HUES6 (cell line): Measurements from ENCODE around the gene E4F1.
A peak's percentile ranks its signal among the peaks of the same experiment; 100 is the strongest.

Experiments
- H3K27ac ChIP-seq: 2 replicates; pipeline ENCODE4 v1.7.0; 2013; ENCODE audit warnings: low read depth, mild to moderate bottlenecking, low read length, inconsistent platforms
- H3K27me3 ChIP-seq: 2 replicates; pipeline ENCODE4 v1.6.1; 2013; ENCODE audit warnings: low read length; ENCODE audit not compliant: control insufficient read depth, insufficient read depth
- H3K36me3 ChIP-seq: 2 replicates; pipeline ENCODE4 v1.6.1; 2013; ENCODE audit warnings: low read length; ENCODE audit not compliant: control insufficient read depth, insufficient read depth
- H3K4me1 ChIP-seq: 2 replicates; pipeline ENCODE4 v1.6.1; 2013; ENCODE audit warnings: low read length; ENCODE audit not compliant: control insufficient read depth, insufficient read depth
- H3K4me3 ChIP-seq: 2 replicates; pipeline ENCODE4 v1.5.1; 2013; ENCODE audit warnings: low read depth, low read length
- H3K9ac ChIP-seq: one replicate; pipeline ENCODE4 v1.6.1; 2013; ENCODE audit warnings: mild to moderate bottlenecking, low read length
- H3K9me3 ChIP-seq: 2 replicates; pipeline ENCODE4 v1.6.1; 2013; ENCODE audit warnings: low read depth, low read length; ENCODE audit not compliant: control insufficient read depth, insufficient read depth

The E4F1 gene

GRCh38 chr16:2223221-2223941 lies at the start of gene E4F1:
TSS of gene E4F1 (plus strand) at chr16:2223591. CDS start at chr16:2223614, 23 bp downstream.
- H3K9ac ChIP-seq, result peak within 1 kb of the TSS; percentile 93
- H3K27me3 ChIP-seq, result no peaks in the 10 kb centered on the region
- no peaks in the 10 kb centered on the region for H3K9me3 ChIP-seq
- H3K27ac ChIP-seq, result peak within 1 kb of the TSS; percentile 80
- peak within 1 kb of the TSS; percentile 93 for H3K4me3 ChIP-seq
- no peaks in the 10 kb centered on the region for H3K4me1 ChIP-seq
- H3K36me3 ChIP-seq, result peaks cover 7% of the 10 kb centered on the region; the same call in 1 of the 2 replicates

DNA sequence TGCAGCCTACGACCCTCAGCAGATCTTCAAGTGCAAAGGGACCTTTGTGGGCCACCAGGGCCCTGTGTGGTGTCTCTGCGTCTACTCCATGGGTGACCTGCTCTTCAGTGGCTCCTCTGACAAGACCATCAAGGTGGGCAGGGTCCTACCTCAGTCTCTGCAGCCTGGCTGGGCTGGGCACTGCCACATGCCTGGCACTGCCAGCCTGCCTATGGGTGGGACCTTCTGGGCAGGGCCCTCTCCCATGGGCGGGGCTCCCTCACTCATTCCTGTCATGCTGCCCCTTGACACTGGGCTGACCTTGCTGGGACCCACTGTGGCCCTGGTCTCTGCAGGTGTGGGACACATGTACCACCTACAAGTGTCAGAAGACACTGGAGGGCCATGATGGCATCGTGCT lies 49.5 kb upstream of the E4F1 start:
- Histone ChIP-seq H3K4me1 (no peaks in the 10 kb centered on the region), H3K27me3 (no peaks in the 10 kb centered on the region), H3K9me3 (no peaks in the 10 kb centered on the region), H3K36me3 (peaks cover 72% of the 10 kb centered on the region), H3K4me3 (no peak overlapping the region), H3K9ac (no peak overlapping the region), H3K27ac (no peak overlapping the region)

- H3K27ac ChIP-seq, result no peak overlapping the region
- no peaks in the 10 kb centered on the region for H3K4me1 ChIP-seq
- no peak overlapping the region for H3K9ac ChIP-seq
- no peak overlapping the region for H3K4me3 ChIP-seq
- H3K27me3 ChIP-seq, result peaks cover 3% of the 10 kb centered on the region; the same call in 1 of the 2 replicates
- H3K9me3 ChIP-seq, result no peaks in the 10 kb centered on the region
- peaks cover 65% of the 10 kb centered on the region for H3K36me3 ChIP-seq
Measured at GRCh38 chr16:2174396-2175131, 48.8 kb upstream of the E4F1 start.

DNA sequence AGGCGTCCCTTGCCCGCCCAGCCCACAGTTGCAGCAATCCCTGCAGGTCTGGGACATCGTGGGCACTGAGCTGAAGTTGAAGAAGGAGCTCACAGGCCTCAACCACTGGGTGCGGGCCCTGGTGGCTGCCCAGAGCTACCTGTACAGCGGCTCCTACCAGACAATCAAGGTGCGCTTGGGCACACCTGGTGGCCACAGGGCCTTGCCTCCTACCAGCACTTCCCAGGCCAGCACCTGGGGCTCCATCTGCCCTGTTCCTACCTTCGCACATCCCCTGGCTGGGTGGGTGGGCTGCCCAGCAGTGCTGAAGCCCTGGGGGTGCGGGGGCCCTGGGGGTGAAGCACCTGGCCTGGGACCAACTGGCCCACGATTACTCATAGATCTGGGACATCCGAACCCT lies 47.9 kb upstream of the E4F1 start:
- Histone ChIP-seq H3K36me3 (peaks cover 61% of the 10 kb centered on the region), H3K4me3 (no peak overlapping the region), H3K27me3 (peaks cover 3% of the 10 kb centered on the region; the same call in 1 of the 2 replicates), H3K9me3 (no peaks in the 10 kb centered on the region), H3K9ac (no peak overlapping the region), H3K4me1 (no peaks in the 10 kb centered on the region), H3K27ac (no peak overlapping the region)

DNA sequence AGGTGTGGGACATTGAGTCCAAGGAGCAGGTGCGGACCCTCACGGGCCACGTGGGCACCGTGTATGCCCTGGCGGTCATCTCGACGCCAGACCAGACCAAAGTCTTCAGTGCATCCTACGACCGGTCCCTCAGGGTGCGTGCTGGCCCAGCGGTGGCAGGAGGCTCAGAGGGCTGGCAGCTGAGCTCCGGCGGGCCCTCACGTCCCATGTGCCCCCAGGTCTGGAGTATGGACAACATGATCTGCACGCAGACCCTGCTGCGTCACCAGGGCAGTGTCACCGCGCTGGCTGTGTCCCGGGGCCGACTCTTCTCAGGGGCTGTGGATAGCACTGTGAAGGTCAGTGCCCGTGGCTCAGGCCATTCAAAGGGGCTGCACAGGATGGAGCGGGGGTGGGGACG lies 47.3 kb upstream of the E4F1 start:
- H3K36me3 ChIP-seq, result peaks cover 58% of the 10 kb centered on the region
- no peak overlapping the region for H3K4me3 ChIP-seq
- peaks cover 3% of the 10 kb centered on the region; the same call in 1 of the 2 replicates for H3K27me3 ChIP-seq
- H3K4me1 ChIP-seq, result no peaks in the 10 kb centered on the region
- no peaks in the 10 kb centered on the region for H3K9me3 ChIP-seq
- no peak overlapping the region for H3K27ac ChIP-seq
- H3K9ac ChIP-seq, result no peak overlapping the region

DNA sequence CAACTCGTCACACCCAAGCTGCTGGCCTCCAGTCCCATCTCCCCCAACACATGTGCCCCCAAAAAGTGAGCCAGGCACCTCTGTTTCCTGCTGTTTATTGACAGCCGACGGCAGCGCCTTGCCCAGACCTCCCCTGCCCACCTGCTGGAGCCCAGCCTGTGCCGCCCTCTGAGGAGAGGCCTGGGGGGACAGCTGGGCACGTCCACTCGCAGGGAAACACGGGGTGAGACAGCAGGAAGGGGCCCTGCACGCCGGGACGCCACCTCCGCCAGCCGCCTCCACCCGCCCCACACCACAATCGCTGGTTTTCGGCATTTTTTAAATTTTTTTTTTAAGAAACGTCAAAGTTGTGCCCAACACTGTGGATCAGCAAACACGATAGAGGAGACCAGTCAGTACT lies 46.3 kb upstream of the E4F1 start:
- Histone ChIP-seq H3K36me3 (peaks cover 48% of the 10 kb centered on the region), H3K9ac (no peak overlapping the region), H3K27ac (no peak overlapping the region), H3K9me3 (no peaks in the 10 kb centered on the region), H3K27me3 (peaks cover 3% of the 10 kb centered on the region; the same call in 1 of the 2 replicates), H3K4me1 (peaks cover 4% of the 10 kb centered on the region; the same call in 1 of the 2 replicates), H3K4me3 (no peak overlapping the region)

DNA sequence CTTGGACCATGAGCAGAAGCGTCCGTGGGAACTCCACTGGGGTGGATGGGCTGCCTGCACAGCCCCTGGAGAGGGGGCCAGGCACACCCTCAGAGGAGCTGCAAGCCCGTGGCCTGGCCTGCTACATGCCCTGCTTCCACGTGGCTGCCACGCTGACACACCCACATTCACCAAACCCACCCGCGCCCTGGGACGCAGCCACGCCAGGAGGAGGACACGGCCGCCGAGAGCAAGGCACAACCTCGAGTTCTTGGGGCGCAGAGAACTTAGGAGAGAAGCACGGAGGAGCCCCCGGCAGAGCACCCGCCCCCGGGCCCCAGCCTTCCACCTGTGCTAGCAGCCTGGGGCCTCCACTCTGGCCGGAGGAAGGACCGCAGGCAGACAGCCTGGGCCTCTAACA lies 45.8 kb upstream of the E4F1 start:
- H3K9me3 ChIP-seq, result no peaks in the 10 kb centered on the region
- H3K9ac ChIP-seq, result no peak overlapping the region
- H3K4me1 ChIP-seq, result peaks cover 4% of the 10 kb centered on the region; the same call in 1 of the 2 replicates
- no peak overlapping the region for H3K27ac ChIP-seq
- H3K27me3 ChIP-seq, result peaks cover 3% of the 10 kb centered on the region; the same call in 1 of the 2 replicates
- no peak overlapping the region for H3K4me3 ChIP-seq
- peaks cover 46% of the 10 kb centered on the region for H3K36me3 ChIP-seq

DNA sequence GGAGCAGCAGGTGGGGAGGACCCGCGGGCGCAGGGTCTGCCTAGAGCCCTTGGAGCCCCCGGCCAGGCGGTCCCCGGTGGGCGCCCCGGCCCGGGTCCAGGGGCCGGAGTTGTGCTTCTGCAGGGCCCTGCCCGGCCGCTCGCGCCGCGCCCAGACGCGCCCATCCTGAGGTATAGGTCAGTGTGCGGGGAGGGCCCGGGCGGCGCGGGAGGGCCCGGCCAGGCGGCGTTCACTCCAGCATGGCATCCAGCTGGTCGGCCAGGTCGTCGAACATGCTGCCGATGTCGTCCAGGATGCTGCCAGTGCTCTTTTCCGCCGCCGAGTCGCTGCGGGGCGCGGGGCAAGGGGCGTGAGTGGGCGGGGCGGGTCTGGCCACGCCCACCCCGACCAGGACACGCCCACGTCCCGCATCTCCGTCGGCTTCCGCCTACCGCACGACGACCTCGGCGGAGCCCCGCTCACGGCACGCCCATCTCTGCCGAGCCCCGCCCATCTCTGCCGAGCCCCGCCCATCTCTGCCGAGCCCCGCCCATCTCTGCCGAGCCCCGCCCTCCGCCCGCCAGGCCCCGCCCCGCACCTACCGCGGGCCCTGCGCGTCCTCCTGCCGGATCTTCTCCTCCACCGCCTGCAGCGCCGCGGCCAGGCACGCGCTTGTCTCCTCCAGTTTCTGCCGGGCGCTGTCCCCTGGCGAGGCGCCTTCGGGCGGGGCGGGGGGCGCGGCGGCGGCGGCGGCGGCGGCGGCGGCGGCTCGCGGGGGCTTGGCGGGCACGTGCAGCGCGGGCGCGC lies 44.9 kb upstream of the E4F1 start:
- Histone ChIP-seq H3K27me3 (peaks cover 3% of the 10 kb centered on the region; the same call in 1 of the 2 replicates), H3K27ac (no peak overlapping the region), H3K9ac (no peak overlapping the region), H3K4me3 (peak overlapping the region; percentile 32; the same call in 1 of the 2 replicates), H3K36me3 (peaks cover 39% of the 10 kb centered on the region), H3K9me3 (no peaks in the 10 kb centered on the region), H3K4me1 (peaks cover 4% of the 10 kb centered on the region; the same call in 1 of the 2 replicates)

DNA sequence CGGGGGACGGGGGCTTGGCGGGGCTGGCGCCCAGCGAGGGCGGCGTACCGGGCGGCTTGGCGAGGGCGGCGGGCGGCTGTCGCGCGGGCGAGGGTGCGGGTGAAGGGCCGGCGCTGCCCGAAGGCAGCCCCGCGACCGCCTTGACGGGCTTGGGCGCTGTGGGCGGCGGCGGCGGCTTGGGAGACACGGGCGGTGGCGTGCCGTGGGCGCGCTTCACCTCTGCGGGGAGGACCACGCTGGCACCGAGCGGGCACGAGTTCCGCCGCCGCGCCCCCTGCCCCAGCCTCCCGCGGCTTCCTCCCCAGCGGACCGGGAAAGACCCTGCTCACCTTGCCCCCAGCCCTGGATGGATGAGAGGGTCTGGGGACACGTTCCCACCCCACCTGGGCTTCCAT lies 44.3 kb upstream of the E4F1 start:
- peaks cover 4% of the 10 kb centered on the region; the same call in 1 of the 2 replicates for H3K4me1 ChIP-seq

DNA sequence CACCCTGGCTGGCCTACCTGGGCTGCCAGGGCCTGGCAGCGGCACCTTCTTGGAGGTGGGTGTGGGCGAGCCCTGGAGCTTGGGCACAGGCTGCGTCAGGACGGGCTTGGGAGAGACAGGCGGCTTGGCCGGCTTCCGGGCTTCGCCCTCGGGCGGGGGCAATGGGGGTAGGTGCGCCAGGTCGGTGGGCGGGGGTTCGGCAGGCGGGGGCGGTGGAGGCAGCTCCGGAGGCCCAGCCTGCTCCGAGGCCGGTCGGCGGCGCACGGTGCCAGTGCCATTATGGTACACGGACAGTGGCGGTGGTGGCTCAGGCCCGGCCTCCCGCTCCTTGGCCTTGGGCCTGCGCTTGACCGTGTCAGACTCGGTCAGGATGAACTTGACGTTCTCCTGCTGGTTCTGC lies 43.8 kb upstream of the E4F1 start:
- no peak overlapping the region for H3K27ac ChIP-seq
- H3K4me1 ChIP-seq, result peaks cover 4% of the 10 kb centered on the region; the same call in 1 of the 2 replicates
- H3K27me3 ChIP-seq, result peaks cover 3% of the 10 kb centered on the region; the same call in 1 of the 2 replicates
- H3K36me3 ChIP-seq, result peaks cover 29% of the 10 kb centered on the region
- no peaks in the 10 kb centered on the region for H3K9me3 ChIP-seq
- no peak overlapping the region for H3K9ac ChIP-seq
- no peak overlapping the region for H3K4me3 ChIP-seq

More for the DNA sequence above, 44.3 kb upstream of the E4F1 start:
- Histone ChIP-seq H3K4me3 (no peak overlapping the region), H3K9ac (no peak overlapping the region), H3K9me3 (no peaks in the 10 kb centered on the region), H3K27me3 (peaks cover 3% of the 10 kb centered on the region; the same call in 1 of the 2 replicates), H3K36me3 (peaks cover 33% of the 10 kb centered on the region), H3K27ac (no peak overlapping the region)
